ENCODE data around the gene MZT2A. TPM values are rescaled to one million over a fixed set of nuclear protein-coding genes. Genes with fewer than 3 reads are reported as not detected.
"Not testable (repeated sequence)": the region's sequence is repeated elsewhere in the genome, so short reads cannot be mapped to it uniquely, and the experiment has no call there.

The MZT2A gene
- total RNA-seq, 2 donors from 2014 or later = 60.5 to 96.1 TPM

DNA sequence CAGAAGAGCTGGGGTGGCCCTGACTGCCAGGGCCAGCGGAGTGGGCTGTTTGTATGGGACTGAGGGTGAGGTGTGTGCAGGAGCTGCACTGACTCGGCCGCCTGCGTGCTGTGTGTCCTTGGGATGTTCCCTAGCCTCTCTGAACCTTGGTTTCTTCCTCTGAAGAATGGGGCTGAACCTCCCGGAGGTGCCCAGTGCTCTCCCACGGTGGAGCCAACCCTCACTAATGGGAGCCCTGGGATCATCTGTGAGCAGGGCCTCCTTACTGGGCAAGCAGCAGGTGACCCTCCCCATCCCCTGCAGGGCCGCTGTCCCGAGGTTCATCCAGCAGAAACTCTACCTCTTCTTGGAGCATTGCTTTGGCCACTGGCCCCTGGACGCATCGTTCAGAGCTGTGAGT is 23.8 kb upstream of the MZT2A start:
- ATAC-seq = no peak
- Mint-ChIP-seq H3K4me3 (no peak overlapping the region), H3K27me3 (no peaks in the 10 kb centered on the region), H3K4me1 (ENCODE audit: low read depth in 2 of 2) (peaks cover 20 to 21% of the 10 kb centered on the region in 2 donors), H3K36me3 (no peaks in the 10 kb centered on the region), H3K27ac (no peak overlapping the region), H3K9me3 (no peaks in the 10 kb centered on the region)
- no peak for DNase-seq (ENCODE audit: low spot score)

DNA sequence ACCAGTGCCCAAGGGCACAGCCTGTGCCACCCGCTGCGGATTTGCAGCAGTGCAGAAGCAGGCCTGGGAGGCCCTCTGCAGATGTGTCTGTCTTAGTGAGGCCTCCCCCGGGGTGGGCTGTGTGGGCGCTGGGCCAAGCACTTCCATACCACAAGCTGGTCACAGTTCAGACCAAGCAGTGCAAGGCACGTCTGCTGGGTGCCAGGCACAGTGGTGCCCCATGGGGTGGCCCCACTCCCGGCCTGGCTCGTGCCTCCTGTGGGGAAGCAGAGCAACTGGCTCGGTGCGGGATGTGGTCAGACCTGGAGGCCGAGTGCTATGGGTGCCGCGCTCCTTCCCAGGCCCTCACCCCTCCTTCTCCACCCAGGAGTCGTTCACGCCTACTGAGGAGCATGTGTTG is 23.0 kb upstream of the MZT2A start:
- Mint-ChIP-seq H3K27ac (peak overlapping the region in 1 of 2 donors; percentile 71), H3K4me1 (ENCODE audit: low read depth in 2 of 2) (peaks cover 20 to 21% of the 10 kb centered on the region in 2 donors)
- DNase-seq (ENCODE audit: low spot score); H3K27me3 Mint-ChIP-seq; H3K36me3 Mint-ChIP-seq; H3K4me3 Mint-ChIP-seq; H3K9me3 Mint-ChIP-seq: not testable (repeated sequence)
- peak; percentile 31 to 41 for ATAC-seq

DNA sequence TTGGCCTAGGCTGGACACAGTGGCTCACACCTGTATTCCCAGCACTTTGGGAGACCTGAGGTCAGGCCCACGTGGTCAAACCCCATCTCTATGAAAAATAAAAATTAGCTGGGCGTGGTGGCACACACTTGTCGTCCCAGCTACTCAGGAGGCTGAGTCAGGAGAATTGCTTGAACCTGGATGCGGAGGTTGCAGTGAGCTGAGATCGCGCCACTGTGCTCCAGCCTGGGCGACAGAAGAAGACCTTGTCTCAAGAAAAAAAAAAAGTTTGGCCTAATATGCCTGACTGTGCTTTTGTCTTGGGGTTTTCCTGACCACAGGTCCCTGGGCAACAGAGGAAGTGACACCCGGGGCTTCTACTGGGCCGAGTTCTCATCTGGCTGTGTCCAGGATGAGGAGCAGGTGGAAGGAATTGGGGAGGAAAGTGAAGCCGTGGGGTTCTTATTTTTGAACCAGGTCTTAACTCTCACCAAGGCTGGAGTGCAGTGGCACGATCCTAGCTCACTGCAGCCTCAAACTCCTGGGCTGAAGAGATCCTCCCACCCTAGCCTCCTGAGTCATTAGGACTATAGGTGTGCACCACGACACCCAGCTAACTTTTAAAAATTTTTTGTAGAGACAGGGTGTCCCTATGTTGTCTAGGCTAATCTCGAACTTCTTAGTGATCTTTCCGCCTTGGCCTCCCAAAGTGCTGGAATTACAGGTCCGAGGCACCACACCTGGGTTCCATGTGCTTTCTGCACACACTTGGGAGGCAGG is 22.4 kb upstream of the MZT2A start:
- ATAC-seq = peak; percentile 64 to 82
- not testable (repeated sequence) for H3K27me3 Mint-ChIP-seq; H3K36me3 Mint-ChIP-seq; H3K9me3 Mint-ChIP-seq; DNase-seq (ENCODE audit: low spot score)
- peaks cover 20 to 21% of the 10 kb centered on the region in 2 donors for H3K4me1 Mint-ChIP-seq (ENCODE audit: low read depth in 2 of 2)
- H3K4me3 Mint-ChIP-seq = peak overlapping the region; percentile 42
- H3K27ac Mint-ChIP-seq = peak overlapping the region; percentile 71 to 72

DNA sequence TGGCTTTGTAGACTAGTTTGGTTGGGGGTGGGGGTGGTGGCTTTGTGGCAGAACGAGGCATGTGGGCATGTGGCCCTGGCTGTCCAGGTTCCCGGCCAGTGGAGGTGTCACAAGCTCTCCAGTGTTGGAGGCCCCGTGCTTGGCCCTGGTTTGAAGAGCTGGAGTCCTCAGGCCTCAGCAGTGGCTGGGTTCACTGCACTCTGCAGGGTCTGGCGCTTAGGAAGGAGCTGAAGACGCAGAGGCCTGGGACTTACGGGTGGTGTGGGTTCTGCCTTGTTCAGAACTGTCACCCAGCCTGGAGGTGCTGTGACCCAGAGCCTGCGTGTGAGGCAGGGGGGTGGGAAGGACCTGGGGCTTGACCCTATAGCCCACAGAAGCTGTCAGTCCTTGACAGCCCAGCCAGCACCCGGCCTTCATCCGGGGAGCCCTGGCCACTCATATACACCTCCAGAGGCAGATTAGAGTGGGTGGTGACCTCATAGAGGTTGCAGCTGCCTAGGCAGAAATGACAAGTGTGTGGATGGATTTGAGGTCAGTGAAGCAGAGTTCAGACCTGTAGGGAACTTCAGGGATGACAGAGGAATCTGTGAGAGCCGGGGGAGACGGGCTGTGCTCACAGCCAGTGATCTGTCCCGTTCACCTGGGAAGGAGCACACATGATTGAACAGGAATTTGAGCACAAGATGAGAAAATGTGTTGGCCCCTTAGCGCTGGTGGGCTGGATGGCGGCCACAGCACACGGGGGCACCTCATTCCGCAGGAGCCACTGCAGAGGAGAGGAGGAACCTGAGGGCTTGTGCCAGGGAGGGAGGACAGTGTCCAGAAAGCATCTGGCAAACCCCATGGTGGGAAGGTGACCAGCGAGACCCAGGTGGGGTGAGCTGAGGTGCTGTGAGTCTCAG is 20.0 kb upstream of the MZT2A start:
- ATAC-seq (peak in 1 of 2 donors; percentile 55), DNase-seq (ENCODE audit: low spot score) (peak; percentile 18)
- not testable (repeated sequence) for H3K27me3 Mint-ChIP-seq, H3K9me3 Mint-ChIP-seq, H3K36me3 Mint-ChIP-seq
- Mint-ChIP-seq H3K27ac (peak overlapping the region; percentile 71 to 87), H3K4me3 (peak overlapping the region; percentile 70), H3K4me1 (ENCODE audit: low read depth in 2 of 2) (peaks cover 20 to 21% of the 10 kb centered on the region in 2 donors)

DNA sequence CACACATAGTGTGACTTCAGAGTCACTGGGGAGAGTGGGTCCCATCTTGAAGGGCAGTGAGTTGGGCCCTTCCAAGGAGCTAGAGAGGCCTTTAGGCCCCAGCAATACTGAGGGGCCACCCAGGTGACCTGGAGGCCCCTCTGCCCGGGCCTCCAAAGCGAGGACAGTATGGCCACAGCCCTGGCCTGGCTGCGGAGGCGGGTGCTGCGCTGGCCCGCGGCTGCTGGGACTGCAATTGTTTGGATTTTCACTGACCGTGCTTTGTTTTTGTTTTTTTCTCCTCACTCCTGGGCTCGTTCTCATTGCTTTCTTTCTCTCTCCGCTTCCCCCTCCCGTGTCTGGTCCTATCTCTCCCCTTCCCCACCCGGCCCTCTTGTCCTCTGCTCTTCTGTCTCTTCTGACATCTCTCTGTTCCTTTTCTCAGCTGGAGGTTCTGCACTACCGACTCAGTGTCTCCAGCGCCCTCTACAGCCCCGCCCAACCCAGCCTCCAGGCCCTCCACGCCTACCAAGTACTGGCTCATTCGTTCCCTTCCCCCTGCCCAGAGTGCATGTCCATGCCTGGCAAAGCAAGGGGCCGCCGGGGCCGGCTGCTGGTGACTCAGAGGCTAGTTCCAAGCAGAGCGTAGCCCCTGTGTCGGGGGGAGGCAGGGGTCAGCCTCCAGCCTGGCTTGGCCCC is 19.2 kb upstream of the MZT2A start:
- not testable (repeated sequence) for H3K36me3 Mint-ChIP-seq

DNA sequence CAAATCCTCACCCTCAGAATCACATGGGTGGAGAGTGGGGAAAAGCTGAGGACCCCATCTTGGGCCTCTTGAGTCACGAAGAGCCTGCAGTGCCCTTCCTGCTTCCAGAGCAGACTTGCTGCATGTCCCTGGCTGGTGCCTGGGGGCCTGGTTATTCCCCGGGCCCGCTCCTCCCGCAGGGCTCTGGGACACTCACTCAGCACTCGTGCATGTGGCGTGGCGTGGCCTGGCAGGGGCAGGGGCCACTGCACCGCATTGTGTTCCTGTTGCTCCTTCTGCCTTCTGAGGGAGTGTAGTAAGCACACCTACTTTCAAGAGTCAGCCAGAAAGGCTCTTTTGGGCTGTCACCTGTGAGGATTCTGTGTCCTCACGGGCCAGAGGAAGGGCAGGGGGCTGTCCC is 17.4 kb upstream of the MZT2A start:
- Mint-ChIP-seq H3K36me3 (peaks cover 8% of the 10 kb centered on the region), H3K9me3 (no peaks in the 10 kb centered on the region), H3K4me1 (ENCODE audit: low read depth in 2 of 2) (peaks cover 20 to 23% of the 10 kb centered on the region in 2 donors), H3K27me3 (no peaks in the 10 kb centered on the region), H3K4me3 (no peak overlapping the region), H3K27ac (no peak overlapping the region)
- DNase-seq (ENCODE audit: low spot score) = no peak
- no peak for ATAC-seq

More for the DNA sequence above, 19.2 kb upstream of the MZT2A start:
- H3K27me3 Mint-ChIP-seq; H3K4me3 Mint-ChIP-seq; H3K9me3 Mint-ChIP-seq; DNase-seq (ENCODE audit: low spot score); ATAC-seq; H3K27ac Mint-ChIP-seq: not testable (repeated sequence)
- H3K4me1 Mint-ChIP-seq (ENCODE audit: low read depth in 2 of 2) = peaks cover 20 to 21% of the 10 kb centered on the region in 2 donors

DNA sequence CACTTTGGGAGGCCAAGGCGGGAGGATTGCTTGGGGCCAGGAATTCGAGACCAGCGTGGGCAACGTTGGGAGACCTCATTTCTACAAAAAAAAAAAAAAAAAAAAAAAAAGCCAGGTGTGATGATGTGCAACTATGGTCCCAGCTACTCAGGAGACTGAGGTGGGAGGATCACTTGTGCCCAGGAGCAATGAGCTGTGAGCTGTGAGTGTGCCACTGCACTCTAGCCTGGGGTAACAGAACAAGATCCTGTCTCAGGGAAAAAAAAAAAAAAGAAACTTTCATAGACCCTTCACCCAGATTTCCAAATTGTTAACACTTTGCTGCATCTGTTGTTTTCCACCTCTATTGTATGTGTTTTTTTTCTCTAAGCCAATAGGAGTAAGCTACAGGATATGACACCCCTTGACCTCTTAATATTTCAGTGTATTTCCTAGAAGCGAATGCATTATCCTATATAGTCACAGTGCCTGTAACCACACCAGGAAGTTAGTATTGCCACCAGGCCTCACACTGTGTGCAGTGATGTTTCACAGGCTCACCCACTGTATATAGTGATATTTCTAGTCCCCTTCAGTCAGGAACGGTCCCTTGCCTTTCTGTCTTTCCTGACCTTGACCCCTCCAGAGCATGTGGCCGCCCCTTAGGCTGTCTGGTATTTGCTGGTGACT is 12.0 kb upstream of the MZT2A start:
- H3K27me3 Mint-ChIP-seq; DNase-seq (ENCODE audit: low spot score); H3K9me3 Mint-ChIP-seq; H3K36me3 Mint-ChIP-seq: not testable (repeated sequence)
- Mint-ChIP-seq H3K4me1 (ENCODE audit: low read depth in 2 of 2) (peaks cover 15 to 18% of the 10 kb centered on the region in 2 donors), H3K4me3 (peak overlapping the region; percentile 80), H3K27ac (peak overlapping the region; percentile 92 to 94)
- peak; percentile 95 to 97 for ATAC-seq

DNA sequence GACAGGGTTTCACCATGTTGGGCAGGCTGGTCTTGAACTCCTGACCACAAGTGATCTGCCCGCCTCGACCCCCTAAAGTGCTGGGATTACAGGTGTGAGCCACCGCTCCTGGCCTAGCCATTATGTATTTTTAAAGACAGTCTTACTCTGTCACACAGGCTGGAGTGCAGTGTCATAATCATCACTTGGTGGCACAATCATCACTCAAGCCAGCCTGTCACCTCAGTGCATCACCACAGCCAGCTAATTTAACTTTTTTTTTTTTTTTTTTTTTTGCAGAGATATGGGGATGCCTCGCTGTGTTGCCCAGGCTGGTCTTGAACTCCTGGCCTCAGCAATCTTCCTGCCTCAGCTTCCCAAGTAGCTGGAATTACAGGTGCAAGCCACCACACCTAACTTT is 11.4 kb upstream of the MZT2A start:
- ATAC-seq = peak; percentile 58 to 65
- not testable (repeated sequence) for H3K36me3 Mint-ChIP-seq

DNA sequence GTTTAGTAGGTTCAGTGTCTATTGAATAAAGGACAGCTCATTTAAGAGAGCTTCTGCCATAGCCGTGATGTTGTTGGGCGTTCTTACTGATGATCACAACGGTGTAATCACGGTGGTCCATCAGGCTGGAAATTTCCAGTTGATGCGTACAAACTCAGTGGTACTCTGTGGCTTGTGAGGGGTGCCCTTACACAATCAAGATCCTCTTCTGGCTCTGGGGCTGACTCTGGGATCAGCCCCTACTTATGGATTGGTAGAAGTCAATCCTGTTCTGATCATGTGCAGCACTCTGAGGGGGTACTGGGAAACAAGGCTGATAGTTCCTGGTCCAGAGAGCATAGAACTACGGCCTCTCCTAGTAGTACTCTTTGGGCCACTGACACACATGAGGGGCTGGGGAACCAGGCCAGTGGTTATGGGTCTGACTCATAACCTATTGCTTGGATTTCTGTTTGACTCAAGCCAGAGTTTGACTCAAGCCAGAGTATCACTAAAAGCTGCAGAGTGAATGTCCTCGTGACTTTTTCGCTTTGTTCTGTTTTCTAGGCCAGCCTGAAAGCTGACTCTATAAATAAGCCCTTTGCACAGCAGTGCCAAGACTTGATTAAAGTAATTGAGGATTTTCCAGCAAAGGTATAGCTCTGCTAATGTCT is 6.2 kb upstream of the MZT2A start:
- not testable (repeated sequence) for H3K9me3 Mint-ChIP-seq; DNase-seq (ENCODE audit: low spot score); H3K36me3 Mint-ChIP-seq; H3K27me3 Mint-ChIP-seq
- Mint-ChIP-seq H3K4me1 (ENCODE audit: low read depth in 2 of 2) (peaks cover 29 to 35% of the 10 kb centered on the region in 2 donors), H3K4me3 (peak overlapping the region; percentile 74), H3K27ac (peak overlapping the region; percentile 76 to 87)
- ATAC-seq = peak; percentile 89 to 97

More for the DNA sequence above, 11.4 kb upstream of the MZT2A start:
- H3K9me3 Mint-ChIP-seq; DNase-seq (ENCODE audit: low spot score); H3K27me3 Mint-ChIP-seq: not testable (repeated sequence)
- peak overlapping the region; percentile 92 to 94 for H3K27ac Mint-ChIP-seq
- H3K4me1 Mint-ChIP-seq (ENCODE audit: low read depth in 2 of 2) = peaks cover 20 to 22% of the 10 kb centered on the region in 2 donors
- peak overlapping the region; percentile 67 for H3K4me3 Mint-ChIP-seq

DNA sequence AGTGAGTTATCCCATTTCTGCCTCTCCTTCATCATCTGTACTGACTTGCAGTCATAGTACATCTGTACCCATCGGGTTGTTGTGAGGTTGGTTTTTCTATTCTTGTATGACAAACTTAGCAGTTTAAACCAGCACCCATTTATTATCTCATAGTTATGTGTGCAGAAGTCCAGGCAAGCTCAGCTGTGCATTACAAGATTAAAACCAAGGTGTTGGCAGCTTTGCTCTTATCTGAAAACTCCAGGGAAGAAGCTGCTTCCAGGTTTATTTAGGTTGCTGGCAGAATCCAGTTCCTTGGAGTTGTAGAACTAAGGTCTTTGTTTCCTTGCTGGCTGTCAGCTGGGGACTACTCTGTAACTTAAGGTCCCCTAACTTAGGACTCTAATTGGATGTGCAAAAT is 3.3 kb upstream of the MZT2A start:
- not testable (repeated sequence) for H3K27me3 Mint-ChIP-seq; DNase-seq (ENCODE audit: low spot score); H3K9me3 Mint-ChIP-seq; ATAC-seq; H3K36me3 Mint-ChIP-seq
- H3K27ac Mint-ChIP-seq = peak overlapping the region; percentile 20 to 60
- peaks cover 33 to 41% of the 10 kb centered on the region in 2 donors for H3K4me1 Mint-ChIP-seq (ENCODE audit: low read depth in 2 of 2)
- H3K4me3 Mint-ChIP-seq = peak overlapping the region; percentile 20

DNA sequence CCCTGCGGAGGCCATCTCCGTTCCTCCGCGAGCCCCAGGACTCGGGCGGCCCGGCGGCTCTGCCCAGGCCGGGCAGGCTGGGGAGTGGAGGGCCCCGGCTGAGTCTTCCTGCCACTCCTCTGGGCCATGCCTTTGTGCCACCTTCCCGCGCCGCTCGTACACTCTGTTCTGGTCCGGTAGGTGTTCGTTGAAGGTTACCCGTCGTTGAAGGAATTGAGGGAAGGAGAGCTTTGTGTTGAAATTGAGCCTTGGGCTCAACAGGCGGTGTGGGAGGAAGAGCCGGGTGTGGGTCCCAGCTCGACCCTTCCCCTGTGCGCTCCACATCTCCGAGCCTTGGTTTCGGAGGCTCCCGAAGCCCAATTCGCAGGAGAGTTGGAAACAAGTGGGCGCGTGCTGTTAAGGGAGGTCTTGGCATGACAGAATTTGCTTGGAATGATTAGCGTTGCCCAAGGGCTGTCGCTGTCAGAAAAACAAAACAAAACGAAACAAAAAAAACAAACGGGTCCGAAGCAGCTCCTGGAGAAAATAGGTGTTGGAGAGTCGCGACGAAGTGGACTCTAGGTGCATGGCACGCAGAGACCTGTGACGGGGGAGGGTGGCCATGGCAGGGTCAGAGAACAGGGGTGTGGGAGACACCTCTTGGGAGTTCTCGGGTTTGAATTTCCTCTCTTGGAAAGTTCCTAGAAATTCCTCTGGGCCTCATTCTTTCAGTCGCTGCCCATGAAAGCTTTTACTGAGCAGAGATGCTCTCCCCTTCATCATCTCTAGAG is 1.2 kb upstream of the MZT2A start:
- DNase-seq (ENCODE audit: low spot score) (no peak), ATAC-seq (peak; percentile 40 to 50)
- no peaks in the 10 kb centered on the region for H3K27me3 Mint-ChIP-seq
- peaks cover 6% of the 10 kb centered on the region for H3K36me3 Mint-ChIP-seq
- peaks cover 29 to 39% of the 10 kb centered on the region in 2 donors for H3K4me1 Mint-ChIP-seq (ENCODE audit: low read depth in 2 of 2)
- peak overlapping the region; percentile 99 for H3K4me3 Mint-ChIP-seq
- H3K9me3 Mint-ChIP-seq = no peaks in the 10 kb centered on the region
- peak overlapping the region; percentile 96 to 98 for H3K27ac Mint-ChIP-seq
